Neural cell (in vitro differentiated cells): ENCODE measurements around the gene MAEA.

Experiments
- EP300 ChIP-seq: fragments of 450-650 bp; conservative IDR thresholded peaks from 2 replicates; pipeline ENCODE4 v1.6.1; 2014; ENCODE audit warnings: antibody characterized with exemption, mild to moderate bottlenecking, moderate library complexity; ENCODE audit not compliant: poor library complexity, severe bottlenecking
- EZH2 ChIP-seq: fragments of 200-600, 300-800 bp; shearing (Covaris generic), sonication (generic); IDR thresholded peaks from 2 replicates; pipeline ENCODE4 v1.6.1; 2014; ENCODE audit warnings: antibody characterized with exemption, low read length, borderline replicate concordance, mild to moderate bottlenecking; ENCODE audit not compliant: insufficient read depth, poor library complexity, severe bottlenecking
- POLR2AphosphoS5 ChIP-seq: IDR thresholded peaks from 2 replicates; pipeline ENCODE4 v1.6.1; 2012
- SMC3 ChIP-seq: fragments of 450-650 bp; conservative IDR thresholded peaks from 2 replicates; pipeline ENCODE4 v1.6.1; 2014; ENCODE audit warnings: antibody characterized with exemption, mild to moderate bottlenecking, moderate library complexity; ENCODE audit not compliant: poor library complexity
- TF ChIP-seq, protein P1 (sequence below): fragments of 450-650 bp; IDR thresholded peaks from 2 replicates; pipeline ENCODE4 v1.5.1; 2014; ENCODE audit warnings: antibody characterized with exemption, mild to moderate bottlenecking, moderate library complexity; ENCODE audit not compliant: poor library complexity, severe bottlenecking

DNA sequence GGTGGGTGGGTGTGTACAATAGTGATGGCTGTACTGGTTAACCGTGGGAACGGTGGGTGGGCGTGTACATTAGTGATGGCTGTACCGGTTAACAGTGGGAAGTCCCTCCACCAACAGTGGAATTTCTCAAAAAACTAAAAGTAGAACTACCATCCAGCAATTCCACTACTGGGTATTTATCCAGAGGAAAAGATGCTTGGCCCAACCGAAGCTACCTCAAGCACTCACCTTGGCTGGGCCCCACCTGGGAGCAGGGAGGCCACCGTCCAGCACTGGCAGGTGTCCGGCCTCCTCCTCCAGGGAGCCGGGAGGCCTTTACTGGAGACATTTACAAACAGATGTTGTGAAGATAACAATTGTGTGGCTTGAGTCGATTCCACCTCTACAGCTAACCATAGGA, 6.0 kb upstream of the MAEA start:
- TF ChIP-seq SMC3 (no peak), EZH2 (no peak), POLR2AphosphoS5 (no peak), EP300 (no peak)
- TF ChIP-seq, protein P1, sequence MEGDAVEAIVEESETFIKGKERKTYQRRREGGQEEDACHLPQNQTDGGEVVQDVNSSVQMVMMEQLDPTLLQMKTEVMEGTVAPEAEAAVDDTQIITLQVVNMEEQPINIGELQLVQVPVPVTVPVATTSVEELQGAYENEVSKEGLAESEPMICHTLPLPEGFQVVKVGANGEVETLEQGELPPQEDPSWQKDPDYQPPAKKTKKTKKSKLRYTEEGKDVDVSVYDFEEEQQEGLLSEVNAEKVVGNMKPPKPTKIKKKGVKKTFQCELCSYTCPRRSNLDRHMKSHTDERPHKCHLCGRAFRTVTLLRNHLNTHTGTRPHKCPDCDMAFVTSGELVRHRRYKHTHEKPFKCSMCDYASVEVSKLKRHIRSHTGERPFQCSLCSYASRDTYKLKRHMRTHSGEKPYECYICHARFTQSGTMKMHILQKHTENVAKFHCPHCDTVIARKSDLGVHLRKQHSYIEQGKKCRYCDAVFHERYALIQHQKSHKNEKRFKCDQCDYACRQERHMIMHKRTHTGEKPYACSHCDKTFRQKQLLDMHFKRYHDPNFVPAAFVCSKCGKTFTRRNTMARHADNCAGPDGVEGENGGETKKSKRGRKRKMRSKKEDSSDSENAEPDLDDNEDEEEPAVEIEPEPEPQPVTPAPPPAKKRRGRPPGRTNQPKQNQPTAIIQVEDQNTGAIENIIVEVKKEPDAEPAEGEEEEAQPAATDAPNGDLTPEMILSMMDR = no peak
